Measurements from ENCODE around the gene CARD14.

The CARD14 gene

GRCh38 chr17:80224683-80225082, 54.9 kb downstream of the CARD14 start:
- no peak overlapping the region for H3K4me3 ChIP-seq (ENCODE audit: low read depth, low read length)

GRCh38 chr17:80225230-80225629, 55.4 kb downstream of the CARD14 start:
- H3K4me3 ChIP-seq (ENCODE audit: low read depth, low read length): no peak overlapping the region
- no peak for TF ChIP-seq CTCF (IDR thresholded peaks at IDR 0.05; ENCODE audit: low read depth, low read length, missing control alignments)
- DNase-seq (ENCODE audit: low read depth): no peak

More at GRCh38 chr17:80224683-80225082, 54.9 kb downstream of the CARD14 start:
- no peak for TF ChIP-seq CTCF (IDR thresholded peaks at IDR 0.05; ENCODE audit: low read depth, low read length, missing control alignments)
- no peak for DNase-seq (ENCODE audit: low read depth)

GRCh38 chr17:80227156-80227555, 57.3 kb downstream of the CARD14 start:
- H3K4me3 ChIP-seq (ENCODE audit: low read depth, low read length): no peak overlapping the region
- TF ChIP-seq CTCF (IDR thresholded peaks at IDR 0.05; ENCODE audit: low read depth, low read length, missing control alignments): no peak

GRCh38 chr17:80227666-80228065, 57.8 kb downstream of the CARD14 start:
- no peak for TF ChIP-seq CTCF (IDR thresholded peaks at IDR 0.05; ENCODE audit: low read depth, low read length, missing control alignments)
- no peak overlapping the region for H3K4me3 ChIP-seq (ENCODE audit: low read depth, low read length)
- DNase-seq (ENCODE audit: low read depth): no peak

More at GRCh38 chr17:80227156-80227555, 57.3 kb downstream of the CARD14 start:
- no peak for DNase-seq (ENCODE audit: low read depth)

- no peak for DNase-seq (ENCODE audit: low read depth)
- no peak overlapping the region for H3K4me3 ChIP-seq (ENCODE audit: low read depth, low read length)
- no peak for TF ChIP-seq CTCF (IDR thresholded peaks at IDR 0.05; ENCODE audit: low read depth, low read length, missing control alignments)
Observed at GRCh38 chr17:80228477-80228876, 58.6 kb downstream of the CARD14 start.

GRCh38 chr17:80229011-80229410, 59.2 kb downstream of the CARD14 start:
- no peak for DNase-seq (ENCODE audit: low read depth)
- no peak for TF ChIP-seq CTCF (IDR thresholded peaks at IDR 0.05; ENCODE audit: low read depth, low read length, missing control alignments)
- H3K4me3 ChIP-seq (ENCODE audit: low read depth, low read length): no peak overlapping the region

- H3K4me3 ChIP-seq (ENCODE audit: low read depth, low read length): no peak overlapping the region
- DNase-seq (ENCODE audit: low read depth): no peak
- no peak for TF ChIP-seq CTCF (IDR thresholded peaks at IDR 0.05; ENCODE audit: low read depth, low read length, missing control alignments)
Observed at GRCh38 chr17:80232438-80232837, 62.6 kb downstream of the CARD14 start.

Data from GM12864 (cell line).